HFF-Myc (cell line): ENCODE measurements around the gene LBHD1.

Experiments
- DNase-seq: peaks from one replicate; pipeline ENCODE4 v3.0.0-alpha.2; 2011; ENCODE audit warnings: low read depth; ENCODE audit errors: extremely low read depth
- H3K4me3 ChIP-seq: replicated peaks from 2 replicates; pipeline ENCODE4 v1.5.1; 2011; ENCODE audit warnings: low read depth, mild to moderate bottlenecking, control low read depth, low read length
- CTCF ChIP-seq: IDR thresholded peaks from 2 replicates; pipeline ENCODE4 v1.5.1; 2012; ENCODE audit warnings: mild to moderate bottlenecking, low read depth, low read length, control low read depth; ENCODE audit errors: missing control alignments

The LBHD1 gene

GRCh38 chr11:62645671-62645945 is 26.5 kb downstream of the LBHD1 start:
- peak overlapping the region; percentile 96 for H3K4me3 ChIP-seq
- no peak for TF ChIP-seq CTCF
- no peak for DNase-seq

- no peak overlapping the region for H3K4me3 ChIP-seq
- no peak for TF ChIP-seq CTCF
- DNase-seq = no peak
Observed at GRCh38 chr11:62644220-62644619, 27.8 kb downstream of the LBHD1 start.

GRCh38 chr11:62632492-62632891 is 39.6 kb downstream of the LBHD1 start:
- no peak for TF ChIP-seq CTCF
- no peak for DNase-seq
- H3K4me3 ChIP-seq = no peak overlapping the region

GRCh38 chr11:62627713-62628112 is 44.4 kb downstream of the LBHD1 start:
- no peak for TF ChIP-seq CTCF
- no peak for DNase-seq
- no peak overlapping the region for H3K4me3 ChIP-seq

GRCh38 chr11:62622476-62623089 is 49.5 kb downstream of the LBHD1 start:
- DNase-seq = no peak
- no peak for TF ChIP-seq CTCF
- H3K4me3 ChIP-seq = no peak overlapping the region

GRCh38 chr11:62621567-62622470 is 50.2 kb downstream of the LBHD1 start, which contains the start of gene B3GAT3:
TSS of gene B3GAT3 (minus strand) at chr11:62621986. CDS start at chr11:62621947, 39 bp downstream.
- H3K4me3 ChIP-seq = peak within 1 kb of the TSS; percentile 72
- TF ChIP-seq CTCF = no peak
- peak; percentile 91 for DNase-seq
